Middle frontal gyrus (tissue), 1 donor: ENCODE measurements around the gene ARHGEF16.

ENCODE experiments used
- DNase-seq: peaks from one replicate; pipeline ENCODE4 v3.0.0-alpha.2; 2015; ENCODE audit warnings: low spot score; ENCODE audit errors: extremely low spot score

ARHGEF16 gene

GRCh38 chr1:3456964-3457909, 2.8 kb downstream of the ARHGEF16 start:
- no peak for DNase-seq

- DNase-seq = no peak
Observed at GRCh38 chr1:3457910-3458883, 3.7 kb downstream of the ARHGEF16 start.

- DNase-seq = no peak
Observed at GRCh38 chr1:3459051-3459908, 4.8 kb downstream of the ARHGEF16 start.

GRCh38 chr1:3459940-3460671, 5.6 kb downstream of the ARHGEF16 start:
- DNase-seq = no peak

GRCh38 chr1:3460672-3461131, 6.2 kb downstream of the ARHGEF16 start:
- no peak for DNase-seq

GRCh38 chr1:3461238-3461933, 6.9 kb downstream of the ARHGEF16 start:
- no peak for DNase-seq

GRCh38 chr1:3461934-3462275, 7.4 kb downstream of the ARHGEF16 start:
- DNase-seq = no peak

GRCh38 chr1:3462356-3463012, 8.0 kb downstream of the ARHGEF16 start:
- no peak for DNase-seq

- DNase-seq = no peak
Observed at GRCh38 chr1:3463013-3463385, 8.5 kb downstream of the ARHGEF16 start.

- DNase-seq = no peak
Observed at GRCh38 chr1:3463408-3463863, 9.0 kb downstream of the ARHGEF16 start.

GRCh38 chr1:3463891-3464648, 9.6 kb downstream of the ARHGEF16 start:
- DNase-seq = no peak

GRCh38 chr1:3464649-3465025, 10.2 kb downstream of the ARHGEF16 start:
- no peak for DNase-seq

- no peak for DNase-seq
Observed at GRCh38 chr1:3465091-3465934, 10.8 kb downstream of the ARHGEF16 start.

GRCh38 chr1:3465935-3466321, 11.5 kb downstream of the ARHGEF16 start:
- no peak for DNase-seq

- no peak for DNase-seq
Observed at GRCh38 chr1:3466366-3467075, 12.1 kb downstream of the ARHGEF16 start.

GRCh38 chr1:3467096-3468036, 12.9 kb downstream of the ARHGEF16 start:
- DNase-seq = no peak
